HG03378 (cell line): ENCODE data around the gene C5AR2.
"Not testable (repeated sequence)": the region's sequence is repeated elsewhere in the genome, so short reads cannot be mapped to it uniquely, and the experiment has no call there.

ENCODE experiments used
- ATAC-seq: cut with Tn5 transposase; IDR thresholded peaks from one replicate; pipeline ENCODE4 v1.9.1; 2021; ENCODE audit warnings: mild to moderate bottlenecking, moderate library complexity; ENCODE audit not compliant: unreplicated experiment

Gene C5AR2

DNA sequence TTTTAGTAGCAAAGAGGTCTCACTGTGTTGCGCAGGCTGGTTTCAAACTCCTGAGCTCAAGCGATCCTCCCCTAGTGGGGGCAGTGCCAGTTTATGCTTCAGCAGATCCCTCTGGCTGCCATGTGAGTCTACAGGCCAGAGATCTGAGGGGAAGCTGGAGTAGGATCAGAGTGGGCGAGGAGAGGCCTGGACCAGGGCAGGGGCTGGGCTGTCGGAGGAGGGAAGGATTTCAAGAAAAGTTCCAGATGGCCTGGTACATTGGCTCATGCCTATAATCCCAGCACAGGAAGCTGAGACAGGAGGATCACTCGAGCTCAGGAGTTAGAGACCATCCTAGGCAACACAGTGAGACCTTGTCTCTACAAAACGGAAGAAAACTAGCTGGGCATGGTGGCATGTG lies 27.0 kb downstream of the C5AR2 start:
- no peak for ATAC-seq

DNA sequence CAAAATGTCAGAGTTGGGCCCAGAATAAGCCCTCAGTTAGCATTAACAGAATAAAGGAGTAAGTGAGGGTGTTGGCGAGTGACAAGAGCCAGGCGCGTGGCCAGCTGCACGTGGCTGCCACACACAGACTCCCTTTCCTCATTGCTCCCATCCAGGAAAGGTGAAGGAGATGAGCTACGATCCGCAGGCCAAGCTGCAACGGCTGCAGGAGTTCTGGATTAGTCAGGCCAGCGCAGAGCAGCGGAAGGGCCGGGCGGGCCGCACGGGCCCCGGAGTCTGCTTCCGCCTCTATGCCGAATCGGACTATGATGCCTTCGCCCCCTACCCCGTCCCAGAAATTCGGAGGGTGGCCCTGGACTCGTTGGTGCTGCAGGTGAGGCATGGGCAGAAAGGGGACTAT lies 30.3 kb downstream of the C5AR2 start:
- no peak for ATAC-seq

DNA sequence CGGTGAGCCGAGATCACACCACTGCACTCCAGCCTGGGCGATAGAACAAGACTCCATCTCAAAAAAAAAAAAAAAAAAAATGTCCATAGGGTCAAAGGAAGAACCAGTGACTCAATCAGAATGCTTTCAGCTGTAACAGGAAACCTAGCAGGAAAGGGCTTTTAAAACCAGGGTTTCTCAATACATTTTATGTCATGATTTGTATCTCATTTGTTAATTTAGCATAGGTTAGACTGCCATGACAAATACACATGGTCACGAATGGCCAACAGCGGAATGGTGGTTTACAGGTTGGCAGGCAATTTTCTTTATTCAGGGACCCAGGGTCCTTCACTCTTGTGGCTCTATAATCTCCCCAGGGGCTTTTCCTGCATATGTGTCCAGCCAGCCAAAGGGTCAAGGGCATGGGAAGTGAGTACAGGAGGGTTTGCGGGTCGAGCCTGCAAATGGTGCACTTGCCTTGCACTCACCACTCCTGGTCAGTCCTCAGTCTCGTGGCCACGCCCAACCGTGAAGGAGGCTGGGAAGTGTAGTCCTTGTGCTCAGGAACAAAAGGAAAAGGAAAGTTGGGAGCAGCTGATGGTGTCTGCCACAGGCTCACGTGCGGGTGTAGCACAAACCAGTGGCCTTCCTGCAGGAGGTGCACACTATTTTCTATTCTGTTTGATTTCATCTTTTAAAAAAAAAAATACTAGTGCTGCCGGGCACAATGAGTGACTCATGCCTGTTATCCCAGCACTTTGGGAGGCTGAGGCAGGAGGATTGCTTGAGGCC lies 32.0 kb downstream of the C5AR2 start:
- ATAC-seq, result no peak

DNA sequence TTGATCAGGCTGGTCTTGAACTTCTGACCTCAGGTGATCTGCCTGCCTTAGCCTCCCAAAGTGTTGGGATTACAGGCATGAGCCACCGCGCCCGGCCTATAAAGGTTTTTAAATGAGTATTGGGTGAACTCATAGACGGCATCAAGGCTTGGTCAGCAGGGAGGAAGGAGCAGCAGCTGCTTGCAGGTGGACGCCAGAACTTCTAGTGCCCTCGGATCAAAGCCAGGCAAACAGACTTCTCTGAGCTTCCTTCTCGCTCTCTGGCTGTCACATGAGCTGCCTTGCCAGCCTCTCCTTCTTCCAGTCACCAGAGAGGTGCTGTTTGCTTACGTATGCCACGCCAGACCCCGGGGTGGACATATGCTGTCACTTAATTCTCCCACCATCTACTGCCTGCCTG lies 33.5 kb downstream of the C5AR2 start:
- ATAC-seq, result not testable (repeated sequence)

- ATAC-seq, result no peak
Measured at GRCh38 chr19:47370045-47370611, 38.2 kb downstream of the C5AR2 start.

DNA sequence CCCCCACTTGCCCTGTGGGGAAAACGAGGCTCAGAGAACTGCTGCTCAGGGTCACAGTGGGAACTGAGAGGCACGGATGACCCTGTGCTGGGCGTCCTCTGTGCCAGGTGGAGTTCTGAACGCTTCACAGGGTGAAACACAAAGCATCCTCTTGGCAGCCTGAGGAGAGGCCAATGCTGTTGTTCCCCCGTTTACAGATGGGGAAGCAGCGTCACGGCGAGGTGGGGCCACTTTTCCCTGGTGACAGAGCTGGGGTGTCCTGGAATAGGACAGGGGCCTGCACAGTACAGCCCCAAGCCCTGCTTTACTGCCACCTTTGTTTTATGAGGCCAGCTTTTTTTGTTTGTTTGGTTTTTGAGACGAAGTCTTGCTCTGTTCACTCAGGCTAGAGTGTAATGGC lies 39.3 kb downstream of the C5AR2 start:
- no peak for ATAC-seq

GRCh38 chr19:47372603-47373002 lies 40.6 kb downstream of the C5AR2 start:
- ATAC-seq, result no peak

DNA sequence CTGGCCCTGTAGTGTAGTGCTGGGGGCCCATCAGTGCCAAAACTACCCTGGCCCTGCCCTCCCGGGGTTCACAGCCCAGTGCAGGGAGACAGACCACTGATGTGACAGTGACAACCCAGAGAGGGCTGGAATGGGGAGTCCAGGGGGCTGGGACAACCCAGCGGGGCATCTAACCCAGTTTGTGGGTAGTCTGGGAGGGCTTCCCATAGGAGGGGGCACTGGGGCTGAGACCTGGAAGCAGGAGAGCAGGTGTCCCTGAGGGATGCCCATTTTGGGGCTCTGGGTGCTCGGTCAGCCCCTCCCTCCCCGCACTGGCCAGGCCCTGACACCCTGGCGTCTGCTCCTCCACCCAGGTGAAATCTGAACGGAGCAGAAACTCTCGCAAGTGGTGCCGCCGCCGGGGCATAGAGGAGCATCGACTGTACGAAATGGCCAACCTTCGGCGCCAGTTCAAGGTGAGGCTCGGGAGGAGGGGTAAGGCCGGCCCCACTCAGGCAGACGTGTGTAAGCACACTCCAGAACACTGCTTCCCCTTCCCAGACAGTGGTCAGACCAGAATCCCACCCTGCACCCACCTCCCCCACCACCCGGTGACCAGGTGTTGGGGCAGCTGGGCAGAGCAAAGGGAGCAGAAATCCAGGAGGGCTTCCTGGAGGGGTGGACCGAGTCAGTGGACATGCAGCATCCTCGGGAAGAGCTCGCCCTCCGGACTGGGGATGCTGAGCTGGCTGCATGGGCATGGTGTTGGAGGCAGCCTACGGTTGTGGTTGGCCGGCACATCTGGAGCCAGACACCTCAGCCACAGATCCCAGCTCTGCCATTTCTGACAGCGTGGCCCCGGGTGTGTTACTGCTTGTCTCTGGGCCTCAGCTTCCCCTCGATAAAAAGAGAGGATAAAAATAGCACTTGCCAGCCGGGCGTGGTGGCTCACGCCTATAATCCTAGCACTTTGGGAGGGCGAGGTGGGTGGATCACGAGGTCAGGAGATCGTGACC lies 41.6 kb downstream of the C5AR2 start:
- no peak for ATAC-seq

GRCh38 chr19:47374876-47375693 lies 43.1 kb downstream of the C5AR2 start:
- no peak for ATAC-seq

- ATAC-seq, result no peak
Measured at GRCh38 chr19:47375694-47376588, 44.0 kb downstream of the C5AR2 start.

- ATAC-seq, result no peak
Measured at GRCh38 chr19:47376589-47377144, 44.7 kb downstream of the C5AR2 start.

GRCh38 chr19:47377208-47377701 lies 45.3 kb downstream of the C5AR2 start:
- no peak for ATAC-seq

DNA sequence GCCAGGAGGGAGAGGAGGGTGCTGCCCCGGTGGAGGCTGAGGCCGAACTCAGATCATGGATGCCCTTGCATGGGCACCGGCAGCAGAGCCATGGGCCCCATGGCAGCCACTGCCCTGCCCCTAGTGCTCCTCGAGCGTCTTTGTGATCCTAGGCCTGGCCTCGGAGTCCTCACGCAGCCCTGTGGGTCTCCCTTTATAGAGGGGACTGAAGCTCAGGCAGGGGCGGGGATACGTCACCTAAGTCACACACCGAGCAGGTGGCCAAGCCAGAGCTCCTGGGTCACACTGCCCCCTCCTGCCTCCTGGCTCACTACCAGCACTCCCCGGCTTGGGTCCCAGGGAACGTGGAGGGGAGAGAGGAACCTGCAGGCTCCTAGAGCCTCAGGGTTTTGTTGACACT lies 45.8 kb downstream of the C5AR2 start:
- ATAC-seq, result no peak

DNA sequence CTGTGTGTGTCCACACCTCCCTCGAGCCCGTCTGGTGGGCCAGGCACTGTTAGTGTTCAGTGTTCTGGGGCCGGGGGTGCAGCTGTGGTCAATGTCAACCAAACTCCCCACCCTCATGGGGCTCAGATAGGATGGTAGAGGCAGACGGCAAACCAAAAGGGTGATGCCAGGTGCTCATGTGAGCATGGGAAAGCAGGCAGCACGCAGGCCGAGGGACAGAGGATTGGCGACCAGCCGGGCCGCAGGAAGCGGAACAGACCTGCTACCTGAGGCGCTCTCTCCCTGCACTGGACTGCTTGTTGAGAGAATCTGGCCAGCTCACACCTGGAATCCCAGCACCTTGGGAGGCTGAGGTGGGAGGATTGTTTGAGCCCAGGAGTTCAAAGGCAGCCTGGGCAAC lies 46.3 kb downstream of the C5AR2 start:
- no peak for ATAC-seq

GRCh38 chr19:47379381-47379938 lies 47.5 kb downstream of the C5AR2 start:
- no peak for ATAC-seq

DNA sequence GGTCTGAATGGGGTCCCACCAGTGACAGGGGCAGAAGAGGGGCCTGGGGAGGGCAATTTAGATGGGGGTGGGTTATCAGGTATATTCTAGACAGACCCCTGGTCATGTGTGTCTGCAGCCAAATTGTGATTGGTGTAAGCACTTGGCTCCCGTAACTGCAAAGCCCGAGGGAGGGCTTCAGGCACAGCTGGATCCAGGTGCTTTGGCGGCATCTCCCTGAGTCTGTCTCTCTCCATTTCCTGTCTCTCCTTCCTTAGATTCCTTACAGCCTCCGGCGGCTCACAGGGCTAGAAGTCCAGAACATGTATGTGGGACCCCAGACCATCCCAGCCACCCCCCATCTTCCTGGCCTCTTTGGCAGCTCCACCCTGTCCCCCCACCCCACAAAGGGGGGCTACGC lies 48.6 kb downstream of the C5AR2 start:
- no peak for ATAC-seq

DNA sequence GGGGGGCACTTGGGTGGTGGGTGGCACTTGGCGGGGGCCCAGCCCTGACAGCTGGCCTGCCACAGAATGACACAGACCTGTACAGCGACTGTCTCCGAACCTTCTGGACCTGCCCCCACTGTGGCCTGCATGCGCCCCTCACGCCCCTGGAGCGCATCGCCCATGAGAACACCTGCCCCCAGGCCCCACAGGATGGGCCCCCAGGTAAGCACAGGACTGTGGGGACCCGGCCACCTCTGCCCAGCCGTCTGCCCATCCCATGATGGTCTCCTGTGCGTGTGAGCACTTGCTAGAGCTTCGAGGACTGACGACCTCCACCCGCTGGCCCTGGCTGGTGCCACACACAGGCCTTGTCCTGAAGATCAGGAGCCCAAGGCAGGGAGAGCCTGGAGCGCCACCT lies 49.1 kb downstream of the C5AR2 start:
- ATAC-seq, result no peak

- ATAC-seq, result no peak
Measured at GRCh38 chr19:47381653-47382279, 49.8 kb downstream of the C5AR2 start.
